Endothelial cell of umbilical vein (primary cell): Measurements from ENCODE around the gene TSPAN14. TPM values are rescaled to one million over a fixed set of nuclear protein-coding genes. Genes with fewer than 3 reads are reported as not detected.

Experiments
- BruUV-seq: library from RNA; stranded (reverse); fragments of 400-500 nt; replicated peaks from 2 replicates; lab custom pipeline; 2021; lab: Mats Ljungman, UMichigan
- CTCF ChIA-PET: fragments of 300-600, 350-600 bp; sonication (Branson Sonifier 250); formaldehyde crosslinking; loops from one replicate; lab custom pipeline; 2021; ENCODE audit warnings: antibody characterized with exemption, inconsistent platforms; lab: Charles Lee
- POLR2A ChIA-PET: fragments of 300-600, 350-600 bp; sonication (Branson Sonifier 250); formaldehyde crosslinking; loops from one replicate; lab custom pipeline; 2021; ENCODE audit warnings: antibody characterized with exemption, inconsistent platforms; lab: Charles Lee
- DNase-seq: peaks from one replicate; pipeline ENCODE4 v3.0.0-alpha.2; 2011; ENCODE audit warnings: low read depth, low spot score
- FAIRE-seq: peaks from 2 replicates; lab custom pipeline; 2011; peaks lifted over from hg19 to GRCh38; lab: Jason Lieb, UNC
- H2AFZ ChIP-seq: 2 replicates; pipeline ENCODE4 v1.6.0; 2012; ENCODE audit warnings: low read depth, low read length, control low read depth, inconsistent platforms
- H3K27ac ChIP-seq: 2 replicates; pipeline ENCODE4 v1.5.1; 2011; ENCODE audit warnings: low read depth, mild to moderate bottlenecking, control low read depth, low read length, moderate library complexity; ENCODE audit not compliant: insufficient read depth
- H3K27me3 ChIP-seq, 2 experiments: 2 replicates each; pipeline versions ENCODE4 v1.6.0 to v1.6.1; 2011; ENCODE audit warnings: low read length in 2 of 2, mixed read lengths in 1 of 2; ENCODE audit not compliant: control insufficient read depth in 2 of 2, insufficient read depth in 2 of 2
- H3K36me3 ChIP-seq, 2 experiments: 2 replicates in 1 of 2; 3 replicates in 1 of 2; pipeline ENCODE4 v1.5.1; 2011; ENCODE audit warnings: low read length in 2 of 2, mild to moderate bottlenecking in 1 of 2, moderate library complexity in 1 of 2; ENCODE audit not compliant: control insufficient read depth in 2 of 2, insufficient read depth in 2 of 2; ENCODE audit errors: extremely low read depth in 1 of 2
- H3K4me1 ChIP-seq: 3 replicates; pipeline ENCODE4 v1.5.1; 2011; ENCODE audit warnings: mild to moderate bottlenecking, low read length; ENCODE audit not compliant: control insufficient read depth, insufficient read depth; ENCODE audit errors: extremely low read depth
- H3K4me2 ChIP-seq: 2 replicates; pipeline ENCODE4 v1.6.1; 2011; ENCODE audit warnings: low read length, control low read depth, mixed read lengths; ENCODE audit not compliant: insufficient read depth
- H3K4me3 ChIP-seq, 3 experiments: fragments of 200-600 bp in 1 of 3; sonication (generic), shearing (Covaris generic) in 1 of 3; replicated peaks in 1 of 3; 2 replicates each; pipeline ENCODE4 v1.5.1; 2011 to 2016; ENCODE audit warnings: control low read depth in 3 of 3, low read length in 3 of 3, mild to moderate bottlenecking in 2 of 3, inconsistent platforms in 1 of 3, low read depth in 1 of 3, moderate library complexity in 1 of 3; ENCODE audit not compliant: insufficient read depth in 1 of 3
- H3K79me2 ChIP-seq: 2 replicates; pipeline ENCODE4 v1.6.0; 2012; ENCODE audit warnings: low read length, inconsistent platforms; ENCODE audit not compliant: control insufficient read depth, insufficient read depth
- H3K9ac ChIP-seq: replicated peaks from 2 replicates; pipeline ENCODE3; 2011; ENCODE audit warnings: low read length, control low read depth; ENCODE audit not compliant: insufficient read depth; ENCODE audit errors: extremely low read depth
- H3K9me1 ChIP-seq: replicated peaks from 3 replicates; pipeline ENCODE4 v1.6.0; 2011; ENCODE audit warnings: mild to moderate bottlenecking, low read length; ENCODE audit not compliant: control insufficient read depth, insufficient read depth; ENCODE audit errors: extremely low read depth
- H3K9me3 ChIP-seq: replicated peaks from 2 replicates; pipeline ENCODE4 v1.5.1; 2012; ENCODE audit warnings: low read length, inconsistent platforms; ENCODE audit not compliant: control insufficient read depth, insufficient read depth
- H4K20me1 ChIP-seq: replicated peaks from 2 replicates; pipeline ENCODE3; 2011; ENCODE audit warnings: mild to moderate bottlenecking, low read length; ENCODE audit not compliant: control insufficient read depth, insufficient read depth; ENCODE audit errors: extremely low read depth
- CTCF ChIP-seq, 2 donors: IDR thresholded peaks; 1 replicate in 1 of 2; 2 replicates in 1 of 2; pipeline ENCODE4 v1.5.1; 2011; ENCODE audit warnings: low read length in 2 of 2, mild to moderate bottlenecking in 2 of 2, moderate library complexity in 2 of 2, control low read depth in 1 of 2, inconsistent platforms in 1 of 2, low read depth in 1 of 2; ENCODE audit not compliant: insufficient read depth in 1 of 2; ENCODE audit errors: extremely low read depth in 1 of 2
- EZH2 ChIP-seq: IDR thresholded peaks from 2 replicates; pipeline ENCODE4 v1.6.1; 2012; ENCODE audit warnings: borderline replicate concordance, low read depth, mild to moderate bottlenecking, moderate library complexity, low read length, inconsistent platforms; ENCODE audit not compliant: severe bottlenecking
- JUN ChIP-seq: IDR thresholded peaks from 2 replicates; pipeline ENCODE4 v1.6.1; 2011; ENCODE audit warnings: borderline replicate concordance, low read depth; ENCODE audit not compliant: insufficient read length, insufficient read depth
- MAX ChIP-seq: IDR thresholded peaks from 2 replicates; pipeline ENCODE4 v1.6.1; 2011; ENCODE audit not compliant: insufficient read depth, insufficient read length
- POLR2A ChIP-seq: IDR thresholded peaks from 2 replicates; pipeline ENCODE4 v1.6.1; 2012; ENCODE audit warnings: low read depth, mild to moderate bottlenecking, control low read depth, low read length
- POLR2AphosphoS5 ChIP-seq: IDR thresholded peaks from 2 replicates; pipeline ENCODE4 v1.6.1; 2012; ENCODE audit warnings: low read depth, mild to moderate bottlenecking, control low read depth, low read length, moderate library complexity; ENCODE audit not compliant: insufficient read depth
- dilution Hi-C: fragments of 300-500 bp; cut with MboI; formaldehyde crosslinking; loops from one replicate; pipeline ENCODE4 v1.15.0; 2019; ENCODE audit warnings: low sequenced_read_pairs; ENCODE audit not compliant: extremely low pct_ligation_motif_present
- intact Hi-C: fragments of 100-400 bp; cut with micrococcal nuclease; formaldehyde crosslinking; loops from one replicate; pipeline ENCODE4 v1.10.0; 2022
- polyA plus RNA-seq, 4 experiments: library from polyadenylated mRNA; depleted of rRNA in 3 of 4; stranded (reverse) in 3 of 4; unstranded in 1 of 4; fragments of >200 nt; gene quantifications; 2 replicates each; pipeline versions ENCODE4 v1.2.1 to v1.2.3, GENCODE V29; 2011 to 2012; ENCODE audit warnings: missing spikeins in 1 of 4
- total RNA-seq: library from RNA; stranded (reverse); gene quantifications from 2 replicates; pipeline ENCODE4 v1.2.3, GENCODE V29; 2021

The TSPAN14 gene
- total and polyA plus RNA-seq, 2 donors (not counting 3 experiments of a cell fraction or from before 2014, with no cell fraction given), result 210 to 242 TPM

- dilution Hi-C loops (no loop called here), intact Hi-C loops (no loop called here)
These were observed 45.0 kb upstream of the TSPAN14 start for GRCh38 chr10:80409121-80409520.

More at GRCh38 chr10:80409121-80409520, 45.0 kb upstream of the TSPAN14 start:
- BruUV-seq, result TSS peak; percentile 8
- Histone ChIP-seq H3K4me1 (peaks cover 48% of the 10 kb centered on the region), H3K79me2 (peaks cover 43% of the 10 kb centered on the region), H3K9me3 (no peaks in the 10 kb centered on the region), H4K20me1 (no peaks in the 10 kb centered on the region), H3K4me3 (peak overlapping the region; percentile 81 to 89 (median 87)), H3K27me3 (no peaks in the 10 kb centered on the region), H2AFZ (no peak overlapping the region), H3K9me1 (no peaks in the 10 kb centered on the region), H3K4me2 (peak overlapping the region; percentile 77), H3K9ac (peak overlapping the region; percentile 88), H3K36me3 (no peaks in the 10 kb centered on the region), H3K27ac (peak overlapping the region; percentile 93)
- no peak for FAIRE-seq
- CTCF ChIA-PET, result interaction anchor here (1.1 to 3.1 kb wide), 3 partner anchors 26 to 97 kb away, joined by 4 to 21 read pairs (median 9); no protein-coding TSS in a partner anchor
- POLR2A ChIA-PET, result no interaction called here
- peak; percentile 50 for DNase-seq
- TF ChIP-seq CTCF (IDR thresholded peaks at IDR 0.05; ENCODE audit: extremely low read depth in 1 of 2, insufficient read depth in 1 of 2, low read depth in 1 of 2, low read length in 2 of 2), result no peak
- TF ChIP-seq JUN, result no peak
- no peak for TF ChIP-seq MAX
- no peak for TF ChIP-seq EZH2
- TF ChIP-seq POLR2A, result peak; percentile 40
- no peak for TF ChIP-seq POLR2AphosphoS5
